Measurements from ENCODE around the gene CENPB.

CENPB gene

DNA sequence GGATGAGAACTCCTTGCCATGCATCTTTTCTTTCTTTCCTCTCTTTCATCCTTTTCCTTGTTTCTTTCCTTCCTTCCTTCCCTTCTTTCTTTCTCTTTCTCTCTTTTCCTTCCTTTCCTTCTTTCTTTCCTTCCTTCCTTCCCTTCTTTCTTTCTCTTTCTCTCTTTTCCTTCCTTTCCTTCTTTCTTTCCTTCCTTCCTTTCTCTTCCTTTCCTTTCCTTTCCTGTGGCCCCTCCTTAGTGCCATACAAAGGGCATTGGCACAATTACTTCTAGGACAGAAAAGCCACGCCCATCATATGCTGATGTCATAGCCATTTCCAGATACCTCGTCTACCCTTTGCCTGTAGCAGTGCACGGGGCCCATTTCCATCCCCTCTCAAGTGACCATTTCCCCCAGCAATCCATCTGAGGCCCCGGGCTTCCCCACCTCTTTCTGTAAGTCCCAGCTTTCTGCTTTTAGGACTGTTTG, 2.2 kb upstream of the CENPB start:
- no peak for DNase-seq (ENCODE audit: low read depth)

DNA sequence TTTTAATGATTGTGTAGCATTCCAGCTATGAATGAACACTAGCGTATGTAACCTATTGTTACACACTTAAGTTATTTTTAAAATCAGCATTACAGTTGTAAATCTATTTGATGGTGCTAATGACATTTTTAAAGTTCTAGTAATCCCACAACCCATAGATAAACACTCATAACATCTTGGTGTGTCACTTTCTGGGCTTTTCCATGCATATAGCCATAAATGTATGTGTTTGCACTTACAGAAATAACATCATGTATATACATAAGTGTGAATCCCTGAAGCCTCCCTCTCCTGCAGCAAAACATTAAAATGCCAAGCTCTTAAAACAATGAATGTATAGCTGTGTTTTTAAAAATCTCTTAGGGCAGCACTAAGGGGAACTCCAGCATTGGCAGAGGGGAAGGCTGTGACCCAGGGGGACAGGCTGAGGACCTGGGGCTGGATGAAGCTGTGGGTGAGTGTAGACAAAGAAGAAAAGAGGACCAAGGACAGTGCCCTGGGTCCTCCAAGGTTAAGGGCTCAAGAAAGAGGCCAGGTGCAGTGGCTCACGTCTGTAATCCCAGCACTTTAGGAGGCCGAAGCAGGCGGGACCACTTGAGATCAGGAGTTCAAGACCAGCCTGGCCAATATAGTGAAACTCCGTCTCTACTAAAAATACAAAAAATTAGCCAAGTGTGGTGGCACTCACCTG, 929 bp upstream of the CENPB start:
- DNase-seq (ENCODE audit: low read depth) = no peak

DNA sequence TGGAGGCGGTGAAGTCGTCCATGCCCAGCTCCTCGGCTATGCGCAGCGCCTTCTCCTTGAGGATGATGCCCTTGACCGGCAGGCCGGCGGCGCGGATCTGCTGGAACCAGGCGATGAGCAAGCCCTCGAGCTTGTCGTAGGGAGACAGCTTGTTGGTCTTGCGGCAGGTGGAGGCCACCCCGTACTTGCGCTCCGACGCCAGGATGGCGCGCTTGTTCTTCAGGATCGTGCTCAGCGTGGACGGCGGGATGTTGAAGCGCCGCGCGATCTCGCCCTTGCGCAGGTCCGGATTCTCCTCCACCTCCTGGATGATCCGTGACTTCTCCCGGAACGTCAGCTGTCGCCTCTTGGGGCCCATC, 435 bp downstream of the CENPB start:
- no peak for DNase-seq (ENCODE audit: low read depth)

- DNase-seq (ENCODE audit: low read depth) = no peak
Observed at GRCh38 chr20:3785240-3786125, 1.1 kb downstream of the CENPB start.

DNA sequence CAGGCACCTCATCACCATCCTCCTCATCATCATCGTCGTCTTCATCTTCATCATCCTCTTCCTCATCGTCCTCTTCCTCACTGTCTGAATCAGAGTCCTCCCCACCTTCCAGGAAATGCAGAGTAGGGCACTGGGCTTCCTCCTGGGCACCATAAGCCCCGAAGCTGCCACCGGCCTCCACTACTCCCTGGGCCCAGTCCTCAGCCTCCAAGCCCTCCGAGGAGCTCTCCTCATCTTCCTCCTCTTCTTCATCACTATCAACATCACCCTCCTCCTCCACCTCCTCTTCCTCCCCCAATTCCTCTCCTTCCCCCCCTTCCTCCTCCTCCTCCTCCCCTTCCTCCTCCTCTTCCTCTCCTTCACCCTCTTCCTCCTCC, 1.7 kb downstream of the CENPB start:
- DNase-seq (ENCODE audit: low read depth) = no peak

- DNase-seq (ENCODE audit: low read depth) = no peak
Observed at GRCh38 chr20:3784216-3784853, 2.2 kb downstream of the CENPB start.

DNA sequence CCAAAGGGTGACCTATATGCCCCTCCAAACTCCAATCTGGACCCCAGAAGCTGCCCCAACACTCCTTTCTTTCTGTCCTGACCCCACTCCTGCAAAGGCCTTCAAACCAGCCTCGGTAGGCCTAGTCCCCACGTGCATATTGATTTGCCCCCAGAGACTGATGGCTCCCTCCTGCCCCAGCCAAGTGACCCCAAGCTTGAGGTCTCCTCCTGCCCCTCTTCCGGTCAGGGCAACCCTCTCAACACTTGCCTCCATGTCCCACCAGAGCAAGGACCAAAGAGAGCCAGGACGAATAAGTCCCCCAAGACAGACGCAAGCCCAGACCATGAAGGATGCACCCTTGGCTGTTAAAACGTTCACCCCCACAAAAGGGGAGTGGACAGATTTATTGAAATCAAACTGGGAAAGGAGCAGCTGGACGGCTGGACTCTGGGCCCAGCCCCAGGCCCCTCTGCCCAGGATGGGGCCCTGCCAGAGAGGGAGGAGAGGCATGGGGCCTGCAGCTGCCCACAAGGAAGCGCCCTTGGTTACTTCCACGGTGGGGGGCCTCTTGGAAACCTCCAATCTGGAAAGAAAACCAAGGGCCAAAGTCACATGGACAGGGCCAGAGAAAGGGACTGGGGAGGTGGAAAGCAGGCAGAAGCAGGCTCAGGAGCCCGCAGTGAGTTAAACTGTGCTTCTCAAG, 2.9 kb downstream of the CENPB start:
- DNase-seq (ENCODE audit: low read depth) = no peak

- DNase-seq (ENCODE audit: low read depth) = no peak
Observed at GRCh38 chr20:3783068-3783489, 3.5 kb downstream of the CENPB start.

- no peak for DNase-seq (ENCODE audit: low read depth)
Observed at GRCh38 chr20:3782597-3782996, 3.9 kb downstream of the CENPB start.

GRCh38 chr20:3781153-3781910, 5.2 kb downstream of the CENPB start, which contains the start of gene SPEF1:
Gene SPEF1 (minus strand): TSS chr20:3781448. CDS start chr20:3781287, 161 bp downstream.
- no peak for DNase-seq (ENCODE audit: low read depth)

- DNase-seq (ENCODE audit: low read depth) = no peak
Observed at GRCh38 chr20:3778976-3779375, 7.6 kb downstream of the CENPB start.

GRCh38 chr20:3777716-3778629, 8.6 kb downstream of the CENPB start:
- no peak for DNase-seq (ENCODE audit: low read depth)

DNA sequence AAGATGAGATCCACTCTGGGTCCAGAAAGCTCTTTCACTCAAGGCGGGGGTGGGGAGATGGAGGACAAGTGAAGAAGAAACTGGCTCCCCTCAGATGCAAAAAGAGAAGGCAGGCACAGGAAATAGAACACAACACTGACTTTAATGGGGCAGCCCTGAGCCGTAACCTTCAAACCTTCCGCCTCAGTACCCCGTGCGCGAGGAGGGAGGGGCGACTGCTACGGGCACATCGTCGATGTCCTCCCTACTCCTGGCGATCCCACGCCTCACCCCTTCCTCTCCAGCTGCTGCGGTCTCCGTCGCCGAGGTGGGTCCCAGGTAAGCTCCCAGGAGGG, 9.2 kb downstream of the CENPB start:
- DNase-seq (ENCODE audit: low read depth) = no peak

- DNase-seq (ENCODE audit: low read depth) = no peak
Observed at GRCh38 chr20:3775457-3776108, 11.0 kb downstream of the CENPB start.

DNA sequence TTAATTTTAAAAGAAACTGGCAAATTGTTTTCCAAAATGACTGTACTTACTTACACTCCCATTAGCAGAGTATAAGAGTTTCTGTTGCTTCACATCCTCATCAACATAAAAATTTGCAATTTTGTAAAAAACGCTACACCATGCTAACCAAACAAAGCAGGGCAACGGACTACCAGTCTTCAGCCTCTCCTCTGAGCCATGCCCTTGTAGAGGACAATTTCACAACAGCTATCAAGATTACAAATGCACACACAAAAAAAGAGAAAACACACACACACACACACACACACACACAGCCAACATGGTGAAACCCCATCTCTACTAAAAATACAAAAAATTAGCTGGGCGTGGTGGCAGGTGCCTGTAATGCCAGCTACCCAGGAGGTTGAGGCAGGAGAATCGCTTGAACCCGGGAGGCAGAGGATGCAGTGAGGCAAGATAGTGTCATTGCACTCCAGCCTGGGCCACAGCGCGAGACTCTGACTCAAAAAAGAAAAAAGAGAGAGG, 14.9 kb downstream of the CENPB start:
- no peak for DNase-seq (ENCODE audit: low read depth)

GRCh38 chr20:3768342-3769130, 18.0 kb downstream of the CENPB start:
- DNase-seq (ENCODE audit: low read depth) = peak; percentile 72

DNA sequence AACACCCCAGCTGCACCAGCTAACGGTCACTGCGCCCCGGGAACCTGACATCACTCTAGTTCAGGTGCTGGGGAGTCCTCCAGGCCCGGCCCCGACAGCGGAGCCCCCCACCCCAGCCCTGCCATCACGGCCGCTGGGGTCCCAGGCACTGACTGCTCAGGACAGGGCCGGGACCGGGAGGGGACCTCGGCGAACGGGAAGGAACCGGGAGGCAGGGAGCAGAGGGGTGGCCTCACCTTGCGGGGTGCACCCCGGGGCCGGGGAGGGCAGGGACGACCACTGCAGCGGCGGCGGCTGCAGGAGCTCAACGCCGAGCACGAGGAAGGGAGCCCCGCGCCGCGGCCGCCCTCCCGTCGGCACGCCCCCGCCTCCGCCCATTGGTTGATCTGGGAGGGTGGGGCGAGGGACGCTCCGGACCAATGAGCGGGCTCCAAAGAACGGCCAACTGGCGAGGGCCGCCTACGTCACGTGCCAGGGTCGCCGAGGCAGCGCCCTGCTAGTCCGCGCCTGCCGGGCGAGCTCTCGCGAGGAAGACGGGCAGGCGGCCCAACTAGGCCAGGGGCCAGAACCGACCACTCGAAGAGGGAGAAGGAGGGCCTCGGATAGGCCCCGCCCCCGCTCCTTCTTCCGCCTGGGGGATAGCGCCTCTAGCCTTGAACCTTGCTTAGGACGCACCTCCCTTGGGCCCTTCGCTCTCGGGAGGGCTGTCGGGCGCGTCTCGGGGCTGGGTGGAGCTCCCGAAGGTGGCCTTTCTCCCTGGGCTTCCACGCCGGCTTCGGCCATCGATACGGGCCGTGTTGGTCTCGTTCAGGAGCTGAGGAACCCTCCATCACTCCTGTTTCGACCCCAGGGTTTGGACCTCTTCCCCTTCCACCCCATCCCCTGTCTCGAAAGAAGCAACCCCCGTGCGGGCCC, 18.9 kb downstream of the CENPB start, which contains the start of gene ADISSP:
ADISSP (minus strand) TSS at position 327 of the 915 bp plus-strand sequence. CDS start 7,653 bp downstream, outside the sequence.
- peak; percentile 93 for DNase-seq (ENCODE audit: low read depth)

- no peak for DNase-seq (ENCODE audit: low read depth)
Observed at GRCh38 chr20:3767110-3767426, 19.5 kb downstream of the CENPB start.
